DOHH2 (cell line): ENCODE results near the gene SPTLC1.

ENCODE experiments used
- H3F3A ChIP-seq: fragments of 200-600 bp; sonication (generic), shearing (Covaris generic); 2 replicates; pipeline ENCODE4 v1.6.0; 2016; ENCODE audit warnings: antibody characterized with exemption, mild to moderate bottlenecking; ENCODE audit not compliant: control insufficient read depth, insufficient read depth
- H3K27ac ChIP-seq: fragments of 200-600 bp; sonication (generic); 2 replicates; pipeline ENCODE4 v1.5.1; 2014; ENCODE audit warnings: low read depth, mild to moderate bottlenecking, low read length, moderate library complexity
- H3K27me3 ChIP-seq: fragments of 200-600 bp; sonication (generic); 2 replicates; pipeline ENCODE4 v1.6.1; 2014; ENCODE audit warnings: mild to moderate bottlenecking, low read length, mixed read lengths; ENCODE audit not compliant: control insufficient read depth
- H3K36me3 ChIP-seq: fragments of 200-600 bp; sonication (generic); 2 replicates; pipeline ENCODE4 v1.6.1; 2014; ENCODE audit warnings: mild to moderate bottlenecking, low read length, moderate library complexity, mixed read lengths; ENCODE audit not compliant: control insufficient read depth
- H3K4me1 ChIP-seq: fragments of 200-600 bp; sonication (generic); 2 replicates; pipeline ENCODE4 v1.6.1; 2014; ENCODE audit warnings: mild to moderate bottlenecking, low read length, mixed read lengths; ENCODE audit not compliant: control insufficient read depth
- H3K4me2 ChIP-seq: fragments of 200-600 bp; sonication (generic); 2 replicates; pipeline ENCODE4 v1.6.0; 2014; ENCODE audit warnings: mild to moderate bottlenecking, low read length, moderate library complexity
- H3K4me3 ChIP-seq: fragments of 200-600 bp; sonication (generic); 2 replicates; pipeline ENCODE4 v1.5.1; 2014; ENCODE audit warnings: mild to moderate bottlenecking, low read length, mixed read lengths
- H3K79me2 ChIP-seq: fragments of 200-600 bp; sonication (generic); 2 replicates; pipeline ENCODE4 v1.6.1; 2014; ENCODE audit warnings: mild to moderate bottlenecking, low read length, mixed read lengths; ENCODE audit not compliant: control insufficient read depth
- H3K9me2 ChIP-seq: fragments of 200-600 bp; sonication (generic); replicated peaks from 2 replicates; pipeline ENCODE4 v1.6.1; 2014; ENCODE audit warnings: mild to moderate bottlenecking, low read length, mixed read lengths; ENCODE audit not compliant: control insufficient read depth
- H3K9me3 ChIP-seq: fragments of 200-600 bp; sonication (generic); 2 replicates; pipeline ENCODE4 v1.6.1; 2014; ENCODE audit warnings: antibody characterized with exemption, low read length, mixed read lengths; ENCODE audit not compliant: control insufficient read depth, insufficient read depth
- H4K20me1 ChIP-seq: fragments of 200-600 bp; sonication (generic); 2 replicates; pipeline ENCODE4 v1.6.0; 2014; ENCODE audit warnings: low read depth, mild to moderate bottlenecking, antibody characterized with exemption, low read length, moderate library complexity; ENCODE audit not compliant: control insufficient read depth, insufficient read depth
- EZH2phosphoT487 ChIP-seq: fragments of 200-600 bp; sonication (generic); IDR thresholded peaks from 2 replicates; pipeline ENCODE4 v1.6.1; 2017; ENCODE audit warnings: borderline replicate concordance, mild to moderate bottlenecking, antibody characterized with exemption, low read length, moderate library complexity, mixed read lengths
- TF ChIP-seq, protein P1 (sequence below): fragments of 200-600 bp; sonication (generic); IDR thresholded peaks from one replicate; pipeline ENCODE4 v1.5.1; 2014; ENCODE audit warnings: antibody characterized with exemption, mild to moderate bottlenecking, low read depth, low read length; ENCODE audit not compliant: poor library complexity, severe bottlenecking

SPTLC1 gene

DNA sequence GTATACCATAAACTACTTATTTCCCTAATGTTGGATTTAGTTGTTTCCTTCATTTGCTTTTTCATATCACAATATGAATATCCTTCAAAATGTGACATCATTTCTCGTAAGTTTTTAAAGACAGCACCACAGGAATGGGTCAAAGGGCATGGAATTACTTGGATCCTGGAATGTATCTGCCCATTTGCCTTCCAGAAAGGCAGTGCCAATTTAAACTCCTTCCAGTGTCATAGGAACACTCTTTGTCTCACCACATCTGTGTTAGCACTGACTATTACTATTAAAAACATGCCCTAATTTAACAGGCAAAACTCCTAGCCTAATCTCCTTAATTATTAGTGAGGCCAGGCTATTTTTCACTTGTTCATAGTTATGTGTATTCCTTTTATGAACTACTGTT is 58.0 kb downstream of the SPTLC1 start:
- Histone ChIP-seq H3F3A (no peaks in the 10 kb centered on the region), H3K9me2 (no peaks in the 10 kb centered on the region), H4K20me1 (no peaks in the 10 kb centered on the region), H3K4me2 (no peak overlapping the region), H3K27me3 (no peaks in the 10 kb centered on the region), H3K4me3 (no peak overlapping the region), H3K4me1 (no peaks in the 10 kb centered on the region), H3K79me2 (peaks cover 3% of the 10 kb centered on the region), H3K9me3 (0 out of 2 replicates have a peak, but pooled peaks cover 2% of the 10 kb centered on the region), H3K27ac (no peak overlapping the region), H3K36me3 (peaks cover 70% of the 10 kb centered on the region)
- TF ChIP-seq EZH2phosphoT487 = no peak
- TF ChIP-seq, protein P1, sequence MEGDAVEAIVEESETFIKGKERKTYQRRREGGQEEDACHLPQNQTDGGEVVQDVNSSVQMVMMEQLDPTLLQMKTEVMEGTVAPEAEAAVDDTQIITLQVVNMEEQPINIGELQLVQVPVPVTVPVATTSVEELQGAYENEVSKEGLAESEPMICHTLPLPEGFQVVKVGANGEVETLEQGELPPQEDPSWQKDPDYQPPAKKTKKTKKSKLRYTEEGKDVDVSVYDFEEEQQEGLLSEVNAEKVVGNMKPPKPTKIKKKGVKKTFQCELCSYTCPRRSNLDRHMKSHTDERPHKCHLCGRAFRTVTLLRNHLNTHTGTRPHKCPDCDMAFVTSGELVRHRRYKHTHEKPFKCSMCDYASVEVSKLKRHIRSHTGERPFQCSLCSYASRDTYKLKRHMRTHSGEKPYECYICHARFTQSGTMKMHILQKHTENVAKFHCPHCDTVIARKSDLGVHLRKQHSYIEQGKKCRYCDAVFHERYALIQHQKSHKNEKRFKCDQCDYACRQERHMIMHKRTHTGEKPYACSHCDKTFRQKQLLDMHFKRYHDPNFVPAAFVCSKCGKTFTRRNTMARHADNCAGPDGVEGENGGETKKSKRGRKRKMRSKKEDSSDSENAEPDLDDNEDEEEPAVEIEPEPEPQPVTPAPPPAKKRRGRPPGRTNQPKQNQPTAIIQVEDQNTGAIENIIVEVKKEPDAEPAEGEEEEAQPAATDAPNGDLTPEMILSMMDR = no peak

DNA sequence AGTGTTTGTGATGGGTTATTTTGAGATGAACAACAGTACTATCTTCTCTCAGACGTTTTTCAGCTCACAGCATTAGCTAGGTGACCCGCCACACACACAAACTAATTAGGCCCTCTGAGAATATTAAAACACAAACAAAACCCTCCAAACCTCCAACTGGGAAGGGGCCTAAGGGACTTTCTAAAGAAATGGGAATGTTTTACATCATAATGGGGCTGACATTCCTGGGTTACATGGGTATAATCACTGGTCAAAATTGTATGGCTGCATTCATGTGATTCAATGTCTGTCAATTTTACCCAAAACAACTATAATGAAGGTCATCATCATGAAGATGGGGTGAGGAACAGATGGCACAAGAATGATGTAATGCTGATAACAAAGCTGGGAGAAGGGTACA is 59.6 kb downstream of the SPTLC1 start:
- Histone ChIP-seq H3K9me3 (no peaks in the 10 kb centered on the region), H3K79me2 (no peaks in the 10 kb centered on the region), H3F3A (no peaks in the 10 kb centered on the region), H3K4me1 (no peaks in the 10 kb centered on the region), H4K20me1 (no peaks in the 10 kb centered on the region), H3K4me3 (no peak overlapping the region), H3K4me2 (no peak overlapping the region), H3K36me3 (peaks cover 69% of the 10 kb centered on the region), H3K9me2 (no peaks in the 10 kb centered on the region), H3K27me3 (no peaks in the 10 kb centered on the region), H3K27ac (no peak overlapping the region)
- TF ChIP-seq, protein P1 = no peak
- no peak for TF ChIP-seq EZH2phosphoT487

DNA sequence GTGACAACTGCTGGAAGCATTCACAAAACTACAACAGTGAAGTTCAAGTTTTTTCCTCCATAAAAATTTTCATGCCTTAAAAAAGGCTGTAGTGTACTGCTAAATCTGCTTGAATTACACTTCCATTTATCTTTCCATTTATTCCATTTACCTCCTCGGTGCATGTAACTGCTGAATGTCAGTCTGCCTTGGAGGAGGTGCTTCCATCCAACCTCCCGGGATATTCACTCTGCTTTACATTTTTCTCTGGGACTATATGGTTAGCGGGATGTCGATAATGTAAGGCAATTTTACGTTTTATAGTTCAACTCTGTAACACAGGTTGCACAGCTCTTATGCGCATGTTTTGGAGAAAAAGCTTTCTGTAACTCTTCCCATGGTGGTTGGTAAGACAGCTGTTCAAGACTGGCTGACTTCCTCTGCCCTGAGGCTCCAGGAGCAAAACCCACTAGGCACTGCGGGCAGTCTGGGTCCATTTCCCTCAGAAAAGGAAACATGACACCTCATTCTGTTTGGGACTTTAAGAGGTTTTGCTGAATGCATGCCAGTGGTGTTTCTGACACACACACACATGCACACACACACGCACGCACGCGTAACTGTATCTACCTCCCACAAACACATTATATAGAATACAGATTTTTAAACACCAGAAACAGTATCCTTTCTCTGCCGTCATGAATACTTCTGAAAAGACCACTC is 66.1 kb downstream of the SPTLC1 start:
- H3F3A ChIP-seq = no peaks in the 10 kb centered on the region
- no peaks in the 10 kb centered on the region for H3K27me3 ChIP-seq
- H4K20me1 ChIP-seq = no peaks in the 10 kb centered on the region
- H3K9me2 ChIP-seq = no peaks in the 10 kb centered on the region
- H3K27ac ChIP-seq = no peak overlapping the region
- no peak overlapping the region for H3K4me2 ChIP-seq
- no peaks in the 10 kb centered on the region for H3K4me1 ChIP-seq
- no peaks in the 10 kb centered on the region for H3K79me2 ChIP-seq
- H3K4me3 ChIP-seq = no peak overlapping the region
- no peaks in the 10 kb centered on the region for H3K9me3 ChIP-seq
- TF ChIP-seq, protein P1 = no peak
- no peak for TF ChIP-seq EZH2phosphoT487
- H3K36me3 ChIP-seq = peaks cover 73% of the 10 kb centered on the region
